ENCODE measurements around the gene ITGB4. TPM values are rescaled to one million over a fixed set of nuclear protein-coding genes. Genes with fewer than 3 reads are reported as not detected.

ITGB4 gene
- total and polyA plus RNA-seq, 9 of the 15 experiments (the other 6 are each of a cell fraction or from before 2014, with no cell fraction given) = 0.05 to 2.8 (median 0.76) TPM; not detected in 3

GRCh38 chr17:75753514-75754377 lies 32.5 kb downstream of the ITGB4 start (continued):
- TF ChIP-seq E2F6 (IDR thresholded peaks at IDR 0.05; ENCODE audit: borderline replicate concordance in 1 of 2, extremely low read depth in 1 of 2, insufficient read depth in 1 of 2, insufficient read length in 1 of 2, low read depth in 1 of 2, low read length in 1 of 2, poor library complexity in 1 of 2, severe bottlenecking in 1 of 2) (peak; percentile 97 to 100), ZNF445 (CRISPR knock-in tag; IDR thresholded peaks at IDR 0.05; ENCODE audit: low read depth) (no peak), ZNF143 (CRISPR knock-in tag; IDR thresholded peaks at IDR 0.05) (peak; percentile 51; the same call in 1 of the 2 replicates), MYBL2 (IDR thresholded peaks at IDR 0.05; ENCODE audit: low read depth) (no peak), MYBL2 (CRISPR knock-in tag; IDR thresholded peaks at IDR 0.05; ENCODE audit: borderline replicate concordance) (no peak), HCFC1 (IDR thresholded peaks at IDR 0.05; ENCODE audit: low read depth, low read length) (peak; percentile 30; the same call in 1 of the 2 replicates), JUND (IDR thresholded peaks at IDR 0.05; ENCODE audit: borderline replicate concordance, low read depth, low read length) (peak; percentile 37; the same call in 1 of the 2 replicates), JUND (tag; IDR thresholded peaks at IDR 0.05; ENCODE audit: borderline replicate concordance, low read depth, low read length) (no peak; the same call in 2 of the 3 replicates), PHF20 (IDR thresholded peaks at IDR 0.05; ENCODE audit: partially characterized antibody) (peak; percentile 77), TFAP4 (CRISPR knock-in tag; IDR thresholded peaks at IDR 0.05; ENCODE audit: borderline replicate concordance) (peak; percentile 66), POU5F1 (IDR thresholded peaks at IDR 0.05; ENCODE audit: borderline replicate concordance, low read depth, low read length, partially characterized antibody) (no peak), NR0B1 (IDR thresholded peaks at IDR 0.05; ENCODE audit: partially characterized antibody) (no peak), CGGBP1 (CRISPR knock-in tag; IDR thresholded peaks at IDR 0.05) (no peak), SMARCC2 (IDR thresholded peaks at IDR 0.05; ENCODE audit: low read depth) (no peak), ZHX1 (conservative IDR thresholded peaks at IDR 0.05; ENCODE audit: low read length) (no peak), LARP7 (IDR thresholded peaks at IDR 0.05) (no peak), SIN3B (IDR thresholded peaks at IDR 0.05; ENCODE audit: low read depth) (peak; percentile 47; the same call in 1 of the 2 replicates), CCAR2 (IDR thresholded peaks at IDR 0.05; ENCODE audit: low read depth, low read length) (no peak), TARDBP (IDR thresholded peaks at IDR 0.05) (peak; percentile 66; the same call in 1 of the 2 replicates), KDM5B (IDR thresholded peaks at IDR 0.05; ENCODE audit: insufficient replicate concordance, low read depth, low read length) (peak; percentile 50), EGR1 (conservative IDR thresholded peaks at IDR 0.05) (0 out of 2 replicates have a peak, but pooled peaks have one; percentile 30)

All from K562 (cell line).